SK-N-SH (cell line): ENCODE data around the gene AGAP1.
A peak's percentile ranks its signal among the peaks of the same experiment; 100 is the strongest.

ENCODE experiments used
- CHD2 ChIP-seq: fragments of 150-350 bp; IDR thresholded peaks from 2 replicates; pipeline ENCODE4 v1.6.1; 2018; ENCODE audit warnings: low read length; ENCODE audit not compliant: partially characterized antibody
- EP300 ChIP-seq, 2 experiments: IDR thresholded peaks; 2 replicates each; pipeline versions ENCODE4 v1.4.0 to v1.6.1; 2012; ENCODE audit warnings: borderline replicate concordance in 1 of 2, low read depth in 1 of 2, low read length in 1 of 2
- MXI1 ChIP-seq: IDR thresholded peaks from 2 replicates; pipeline ENCODE4 v1.6.1; 2012; ENCODE audit warnings: mild to moderate bottlenecking, low read depth, low read length, improper control_type of control experiment
- RFX5 ChIP-seq: IDR thresholded peaks from 2 replicates; pipeline ENCODE4 v1.6.1; 2012; ENCODE audit warnings: mild to moderate bottlenecking, improper control_type of control experiment, low read length
- RXRA ChIP-seq: IDR thresholded peaks from 2 replicates; pipeline ENCODE4 v1.4.0; 2012; ENCODE audit warnings: low read depth, mild to moderate bottlenecking, borderline replicate concordance
- TF ChIP-seq, protein P1 (sequence below): fragments of 200-600 bp; sonication (generic); IDR thresholded peaks from 2 replicates; pipeline ENCODE4 v1.6.1; 2017; ENCODE audit warnings: antibody characterized with exemption, mild to moderate bottlenecking, moderate library complexity

DNA sequence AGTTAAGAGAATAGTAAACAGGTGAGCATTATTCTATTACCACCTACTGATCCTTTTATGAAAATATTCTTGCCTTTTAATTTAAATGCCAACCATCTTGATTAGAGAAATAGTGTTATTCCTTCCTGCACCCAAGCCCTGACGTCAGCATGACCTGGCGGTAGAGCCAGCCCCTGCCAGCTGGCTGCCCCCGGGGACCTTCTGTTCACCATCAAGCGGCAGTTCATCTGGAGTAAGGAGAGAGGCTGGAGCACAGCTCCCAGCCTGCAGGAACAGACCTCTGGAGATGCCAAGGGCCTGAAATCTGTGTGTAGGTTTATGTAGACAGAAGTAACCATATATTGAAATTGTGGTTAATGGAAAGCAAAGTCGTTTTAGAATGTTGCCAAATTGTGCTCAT, 502.6 kb downstream of the AGAP1 start:
- TF ChIP-seq RXRA, result no peak
- TF ChIP-seq EP300 (IDR thresholded peaks at IDR 0.05; ENCODE audit: borderline replicate concordance in 1 of 2, low read depth in 1 of 2, low read length in 1 of 2), result 0 out of 4 replicates have a peak, but pooled peaks of 1 of the 2 experiments have one; percentile 43
- TF ChIP-seq MXI1, result no peak
- TF ChIP-seq RFX5, result no peak
- TF ChIP-seq CHD2, result no peak
- TF ChIP-seq, protein P1, sequence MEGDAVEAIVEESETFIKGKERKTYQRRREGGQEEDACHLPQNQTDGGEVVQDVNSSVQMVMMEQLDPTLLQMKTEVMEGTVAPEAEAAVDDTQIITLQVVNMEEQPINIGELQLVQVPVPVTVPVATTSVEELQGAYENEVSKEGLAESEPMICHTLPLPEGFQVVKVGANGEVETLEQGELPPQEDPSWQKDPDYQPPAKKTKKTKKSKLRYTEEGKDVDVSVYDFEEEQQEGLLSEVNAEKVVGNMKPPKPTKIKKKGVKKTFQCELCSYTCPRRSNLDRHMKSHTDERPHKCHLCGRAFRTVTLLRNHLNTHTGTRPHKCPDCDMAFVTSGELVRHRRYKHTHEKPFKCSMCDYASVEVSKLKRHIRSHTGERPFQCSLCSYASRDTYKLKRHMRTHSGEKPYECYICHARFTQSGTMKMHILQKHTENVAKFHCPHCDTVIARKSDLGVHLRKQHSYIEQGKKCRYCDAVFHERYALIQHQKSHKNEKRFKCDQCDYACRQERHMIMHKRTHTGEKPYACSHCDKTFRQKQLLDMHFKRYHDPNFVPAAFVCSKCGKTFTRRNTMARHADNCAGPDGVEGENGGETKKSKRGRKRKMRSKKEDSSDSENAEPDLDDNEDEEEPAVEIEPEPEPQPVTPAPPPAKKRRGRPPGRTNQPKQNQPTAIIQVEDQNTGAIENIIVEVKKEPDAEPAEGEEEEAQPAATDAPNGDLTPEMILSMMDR, result no peak
